Measurements from ENCODE around the gene LPP.
A peak's percentile ranks its signal among the peaks of the same experiment; 100 is the strongest.

The LPP gene

GRCh38 chr3:188431040-188431439 is 277.1 kb downstream of the LPP start:
- H3K36me3 ChIP-seq (ENCODE audit: control insufficient read depth, insufficient read depth, low read length) = no peaks in the 10 kb centered on the region
- H3K9me3 ChIP-seq (ENCODE audit: control insufficient read depth, low read length) = no peaks in the 10 kb centered on the region
- H3K4me3 ChIP-seq (ENCODE audit: insufficient read depth, low read depth, low read length, poor library complexity, severe bottlenecking) = no peak overlapping the region
- no peaks in the 10 kb centered on the region for H3K4me1 ChIP-seq (ENCODE audit: control insufficient read depth, insufficient read depth, low read length, poor library complexity, severe bottlenecking)
- DNase-seq = no peak
- no peaks in the 10 kb centered on the region for H3K27me3 ChIP-seq (replicated peaks; ENCODE audit: control insufficient read depth, insufficient read depth, low read length, poor library complexity, severe bottlenecking)
- H3K27ac ChIP-seq (ENCODE audit: insufficient read depth, low read length, poor library complexity, severe bottlenecking) = no peak overlapping the region

- H3K27ac ChIP-seq (ENCODE audit: insufficient read depth, low read length, poor library complexity, severe bottlenecking) = no peak overlapping the region
- DNase-seq = no peak
These were observed 277.6 kb downstream of the LPP start for GRCh38 chr3:188431553-188431952.

GRCh38 chr3:188432802-188433520 is 279.0 kb downstream of the LPP start:
- Histone ChIP-seq H3K27ac (ENCODE audit: insufficient read depth, low read length, poor library complexity, severe bottlenecking) (no peak overlapping the region), H3K9me3 (ENCODE audit: control insufficient read depth, low read length) (no peaks in the 10 kb centered on the region), H3K4me1 (ENCODE audit: control insufficient read depth, insufficient read depth, low read length, poor library complexity, severe bottlenecking) (no peaks in the 10 kb centered on the region), H3K36me3 (ENCODE audit: control insufficient read depth, insufficient read depth, low read length) (no peaks in the 10 kb centered on the region), H3K27me3 (replicated peaks; ENCODE audit: control insufficient read depth, insufficient read depth, low read length, poor library complexity, severe bottlenecking) (no peaks in the 10 kb centered on the region), H3K4me3 (ENCODE audit: insufficient read depth, low read depth, low read length, poor library complexity, severe bottlenecking) (no peak overlapping the region)
- DNase-seq = no peak

More at GRCh38 chr3:188431553-188431952, 277.6 kb downstream of the LPP start:
- Histone ChIP-seq H3K27me3 (replicated peaks; ENCODE audit: control insufficient read depth, insufficient read depth, low read length, poor library complexity, severe bottlenecking) (no peaks in the 10 kb centered on the region), H3K36me3 (ENCODE audit: control insufficient read depth, insufficient read depth, low read length) (no peaks in the 10 kb centered on the region), H3K9me3 (ENCODE audit: control insufficient read depth, low read length) (no peaks in the 10 kb centered on the region), H3K4me3 (ENCODE audit: insufficient read depth, low read depth, low read length, poor library complexity, severe bottlenecking) (no peak overlapping the region), H3K4me1 (ENCODE audit: control insufficient read depth, insufficient read depth, low read length, poor library complexity, severe bottlenecking) (no peaks in the 10 kb centered on the region)

- Histone ChIP-seq H3K4me3 (ENCODE audit: insufficient read depth, low read depth, low read length, poor library complexity, severe bottlenecking) (no peak overlapping the region), H3K4me1 (ENCODE audit: control insufficient read depth, insufficient read depth, low read length, poor library complexity, severe bottlenecking) (no peaks in the 10 kb centered on the region), H3K36me3 (ENCODE audit: control insufficient read depth, insufficient read depth, low read length) (no peaks in the 10 kb centered on the region), H3K9me3 (ENCODE audit: control insufficient read depth, low read length) (no peaks in the 10 kb centered on the region), H3K27ac (ENCODE audit: insufficient read depth, low read length, poor library complexity, severe bottlenecking) (no peak overlapping the region), H3K27me3 (replicated peaks; ENCODE audit: control insufficient read depth, insufficient read depth, low read length, poor library complexity, severe bottlenecking) (no peaks in the 10 kb centered on the region)
- DNase-seq = no peak
These were observed 279.7 kb downstream of the LPP start for GRCh38 chr3:188433521-188434150.

GRCh38 chr3:188434594-188434993 is 280.6 kb downstream of the LPP start:
- H3K9me3 ChIP-seq (ENCODE audit: control insufficient read depth, low read length) = no peaks in the 10 kb centered on the region
- H3K4me1 ChIP-seq (ENCODE audit: control insufficient read depth, insufficient read depth, low read length, poor library complexity, severe bottlenecking) = peaks cover 8% of the 10 kb centered on the region
- no peak for DNase-seq
- no peaks in the 10 kb centered on the region for H3K27me3 ChIP-seq (replicated peaks; ENCODE audit: control insufficient read depth, insufficient read depth, low read length, poor library complexity, severe bottlenecking)
- no peak overlapping the region for H3K4me3 ChIP-seq (ENCODE audit: insufficient read depth, low read depth, low read length, poor library complexity, severe bottlenecking)
- no peaks in the 10 kb centered on the region for H3K36me3 ChIP-seq (ENCODE audit: control insufficient read depth, insufficient read depth, low read length)
- no peak overlapping the region for H3K27ac ChIP-seq (ENCODE audit: insufficient read depth, low read length, poor library complexity, severe bottlenecking)

- no peak for DNase-seq
- Histone ChIP-seq H3K4me1 (ENCODE audit: control insufficient read depth, insufficient read depth, low read length, poor library complexity, severe bottlenecking) (peaks cover 9% of the 10 kb centered on the region), H3K27ac (ENCODE audit: insufficient read depth, low read length, poor library complexity, severe bottlenecking) (no peak overlapping the region), H3K4me3 (ENCODE audit: insufficient read depth, low read depth, low read length, poor library complexity, severe bottlenecking) (no peak overlapping the region), H3K27me3 (replicated peaks; ENCODE audit: control insufficient read depth, insufficient read depth, low read length, poor library complexity, severe bottlenecking) (no peaks in the 10 kb centered on the region), H3K36me3 (ENCODE audit: control insufficient read depth, insufficient read depth, low read length) (no peaks in the 10 kb centered on the region), H3K9me3 (ENCODE audit: control insufficient read depth, low read length) (no peaks in the 10 kb centered on the region)
These were observed 281.3 kb downstream of the LPP start for GRCh38 chr3:188435266-188435665.

GRCh38 chr3:188437926-188438325 is 284.0 kb downstream of the LPP start:
- no peaks in the 10 kb centered on the region for H3K36me3 ChIP-seq (ENCODE audit: control insufficient read depth, insufficient read depth, low read length)
- no peak overlapping the region for H3K27ac ChIP-seq (ENCODE audit: insufficient read depth, low read length, poor library complexity, severe bottlenecking)
- H3K27me3 ChIP-seq (replicated peaks; ENCODE audit: control insufficient read depth, insufficient read depth, low read length, poor library complexity, severe bottlenecking) = no peaks in the 10 kb centered on the region
- H3K4me3 ChIP-seq (ENCODE audit: insufficient read depth, low read depth, low read length, poor library complexity, severe bottlenecking) = no peak overlapping the region
- no peaks in the 10 kb centered on the region for H3K9me3 ChIP-seq (ENCODE audit: control insufficient read depth, low read length)
- DNase-seq = no peak
- peaks cover 9% of the 10 kb centered on the region for H3K4me1 ChIP-seq (ENCODE audit: control insufficient read depth, insufficient read depth, low read length, poor library complexity, severe bottlenecking)

- Histone ChIP-seq H3K4me1 (ENCODE audit: control insufficient read depth, insufficient read depth, low read length, poor library complexity, severe bottlenecking) (peaks cover 9% of the 10 kb centered on the region), H3K36me3 (ENCODE audit: control insufficient read depth, insufficient read depth, low read length) (no peaks in the 10 kb centered on the region), H3K9me3 (ENCODE audit: control insufficient read depth, low read length) (no peaks in the 10 kb centered on the region), H3K27ac (ENCODE audit: insufficient read depth, low read length, poor library complexity, severe bottlenecking) (peak overlapping the region; percentile 46), H3K27me3 (replicated peaks; ENCODE audit: control insufficient read depth, insufficient read depth, low read length, poor library complexity, severe bottlenecking) (no peaks in the 10 kb centered on the region), H3K4me3 (ENCODE audit: insufficient read depth, low read depth, low read length, poor library complexity, severe bottlenecking) (peak overlapping the region; percentile 20)
- DNase-seq = peak in 2 of 3 donors; percentile 4 to 6
These were observed 285.1 kb downstream of the LPP start for GRCh38 chr3:188439080-188439479.

- no peaks in the 10 kb centered on the region for H3K36me3 ChIP-seq (ENCODE audit: control insufficient read depth, insufficient read depth, low read length)
- no peaks in the 10 kb centered on the region for H3K27me3 ChIP-seq (replicated peaks; ENCODE audit: control insufficient read depth, insufficient read depth, low read length, poor library complexity, severe bottlenecking)
- peaks cover 9% of the 10 kb centered on the region for H3K4me1 ChIP-seq (ENCODE audit: control insufficient read depth, insufficient read depth, low read length, poor library complexity, severe bottlenecking)
- no peak overlapping the region for H3K4me3 ChIP-seq (ENCODE audit: insufficient read depth, low read depth, low read length, poor library complexity, severe bottlenecking)
- H3K9me3 ChIP-seq (ENCODE audit: control insufficient read depth, low read length) = no peaks in the 10 kb centered on the region
- no peak overlapping the region for H3K27ac ChIP-seq (ENCODE audit: insufficient read depth, low read length, poor library complexity, severe bottlenecking)
- no peak for DNase-seq
These were observed 286.5 kb downstream of the LPP start for GRCh38 chr3:188440340-188440972.

- no peak overlapping the region for H3K27ac ChIP-seq (ENCODE audit: insufficient read depth, low read length, poor library complexity, severe bottlenecking)
- no peaks in the 10 kb centered on the region for H3K27me3 ChIP-seq (replicated peaks; ENCODE audit: control insufficient read depth, insufficient read depth, low read length, poor library complexity, severe bottlenecking)
- DNase-seq = no peak
- no peaks in the 10 kb centered on the region for H3K9me3 ChIP-seq (ENCODE audit: control insufficient read depth, low read length)
- H3K4me1 ChIP-seq (ENCODE audit: control insufficient read depth, insufficient read depth, low read length, poor library complexity, severe bottlenecking) = peaks cover 9% of the 10 kb centered on the region
- H3K4me3 ChIP-seq (ENCODE audit: insufficient read depth, low read depth, low read length, poor library complexity, severe bottlenecking) = no peak overlapping the region
- H3K36me3 ChIP-seq (ENCODE audit: control insufficient read depth, insufficient read depth, low read length) = no peaks in the 10 kb centered on the region
These were observed 288.5 kb downstream of the LPP start for GRCh38 chr3:188442430-188442829.
